ENCODE measurements around the gene CEACAM20.
"Not testable (repeated sequence)": the region's sequence is repeated elsewhere in the genome, so short reads cannot be mapped to it uniquely, and the experiment has no call there.

The CEACAM20 gene

GRCh38 chr19:44529536-44529935 is at the start of gene CEACAM20:
Gene CEACAM20 (minus strand): TSS chr19:44529675. CDS start chr19:44529509, 166 bp downstream.
- DNase-seq (ENCODE audit: low read depth) = no peak

GRCh38 chr19:44577566-44577874 is 48.0 kb upstream of the CEACAM20 start:
- DNase-seq (ENCODE audit: low read depth) = no peak

- DNase-seq (ENCODE audit: low read depth) = no peak
These were observed 47.5 kb upstream of the CEACAM20 start for GRCh38 chr19:44576843-44577565.

GRCh38 chr19:44575116-44575700 is 45.7 kb upstream of the CEACAM20 start:
- DNase-seq (ENCODE audit: low read depth) = no peak

GRCh38 chr19:44574186-44574950 is 44.9 kb upstream of the CEACAM20 start:
- DNase-seq (ENCODE audit: low read depth) = no peak

GRCh38 chr19:44573627-44574026 is 44.2 kb upstream of the CEACAM20 start:
- DNase-seq (ENCODE audit: low read depth) = no peak

GRCh38 chr19:44573183-44573582 is 43.7 kb upstream of the CEACAM20 start:
- DNase-seq (ENCODE audit: low read depth) = no peak

GRCh38 chr19:44572581-44572900 is 43.1 kb upstream of the CEACAM20 start:
- no peak for DNase-seq (ENCODE audit: low read depth)

GRCh38 chr19:44571830-44572580 is 42.5 kb upstream of the CEACAM20 start:
- no peak for DNase-seq (ENCODE audit: low read depth)

- no peak for DNase-seq (ENCODE audit: low read depth)
These were observed 41.7 kb upstream of the CEACAM20 start for GRCh38 chr19:44570984-44571684.

GRCh38 chr19:44570603-44570983 is 41.1 kb upstream of the CEACAM20 start:
- no peak for DNase-seq (ENCODE audit: low read depth)

- DNase-seq (ENCODE audit: low read depth) = no peak
These were observed 38.3 kb upstream of the CEACAM20 start for GRCh38 chr19:44567745-44568144.

- DNase-seq (ENCODE audit: low read depth) = no peak
These were observed 37.5 kb upstream of the CEACAM20 start for GRCh38 chr19:44566984-44567383.

GRCh38 chr19:44563086-44563655 is 33.7 kb upstream of the CEACAM20 start:
- DNase-seq (ENCODE audit: low read depth) = not testable (repeated sequence)

- DNase-seq (ENCODE audit: low read depth) = no peak
These were observed 28.5 kb upstream of the CEACAM20 start for GRCh38 chr19:44557933-44558332.

GRCh38 chr19:44554641-44555246 is 25.3 kb upstream of the CEACAM20 start:
- DNase-seq (ENCODE audit: low read depth) = no peak

GRCh38 chr19:44553478-44554171 is 24.1 kb upstream of the CEACAM20 start:
- no peak for DNase-seq (ENCODE audit: low read depth)

GRCh38 chr19:44552324-44552723 is 22.8 kb upstream of the CEACAM20 start:
- DNase-seq (ENCODE audit: low read depth) = peak; percentile 14

GRCh38 chr19:44551850-44552249 is 22.4 kb upstream of the CEACAM20 start:
- DNase-seq (ENCODE audit: low read depth) = no peak

GRCh38 chr19:44550976-44551375 is 21.5 kb upstream of the CEACAM20 start:
- DNase-seq (ENCODE audit: low read depth) = not testable (repeated sequence)

GRCh38 chr19:44549507-44549906 is 20.0 kb upstream of the CEACAM20 start:
- DNase-seq (ENCODE audit: low read depth) = no peak

Data from stimulated activated CD8-positive, alpha-beta memory T cell treated with anti-CD3 and anti-CD28 coated beads, Interleukin-7, amount 100 ng/mL, for 24 hours (primary cell).